MM.1S (cell line): ENCODE results near the gene PLCH2.

ENCODE experiments used
- DNase-seq: peaks from one replicate; pipeline ENCODE4 v3.0.0-alpha.2; 2015
- H2AFZ ChIP-seq: fragments of 300-600 bp; sonication (generic); 2 replicates; pipeline ENCODE4 v1.6.0; 2016; ENCODE audit warnings: antibody characterized with exemption, low read length
- H3F3A ChIP-seq: fragments of 300-600 bp; sonication (generic); 2 replicates; pipeline ENCODE4 v1.6.1; 2016; ENCODE audit warnings: mild to moderate bottlenecking, antibody characterized with exemption, low read length, moderate library complexity, mixed read lengths; ENCODE audit not compliant: insufficient read depth
- H3K27ac ChIP-seq: fragments of 300-600 bp; sonication (generic); 2 replicates; pipeline ENCODE4 v1.5.1; 2016; ENCODE audit warnings: mild to moderate bottlenecking, low read length
- H3K27me3 ChIP-seq: fragments of 300-600 bp; sonication (generic); replicated peaks from 2 replicates; pipeline ENCODE4 v1.6.0; 2016; ENCODE audit warnings: low read length; ENCODE audit not compliant: insufficient read depth
- H3K36me3 ChIP-seq: fragments of 300-600 bp; sonication (generic); replicated peaks from 2 replicates; pipeline ENCODE4 v1.6.1; 2016; ENCODE audit warnings: mild to moderate bottlenecking, low read length, mixed read lengths; ENCODE audit not compliant: insufficient read depth
- H3K4me1 ChIP-seq: fragments of 300-600 bp; sonication (generic); 2 replicates; pipeline ENCODE4 v1.6.1; 2016; ENCODE audit warnings: low read length, mixed read lengths
- H3K4me2 ChIP-seq: fragments of 300-600 bp; sonication (generic); 2 replicates; pipeline ENCODE4 v1.6.0; 2016; ENCODE audit warnings: low read depth, low read length
- H3K4me3 ChIP-seq: fragments of 300-600 bp; sonication (generic); 2 replicates; pipeline ENCODE4 v1.5.1; 2016; ENCODE audit warnings: low read length, mixed read lengths
- H3K79me2 ChIP-seq: fragments of 300-600 bp; sonication (generic); 2 replicates; pipeline ENCODE4 v1.6.1; 2016; ENCODE audit warnings: mixed run types, low read length, mixed read lengths
- H3K9ac ChIP-seq: fragments of 300-600 bp; sonication (generic); 2 replicates; pipeline ENCODE4 v1.6.1; 2016; ENCODE audit warnings: low read length, mixed read lengths
- H3K9me2 ChIP-seq: fragments of 300-600 bp; sonication (generic); replicated peaks from 2 replicates; pipeline ENCODE4 v1.6.1; 2016; ENCODE audit warnings: mild to moderate bottlenecking, low read length, mixed read lengths; ENCODE audit not compliant: insufficient read depth
- H3K9me3 ChIP-seq: fragments of 300-600 bp; sonication (generic); replicated peaks from 2 replicates; pipeline ENCODE4 v1.6.1; 2016; ENCODE audit warnings: mild to moderate bottlenecking, low read length, mixed read lengths; ENCODE audit not compliant: insufficient read depth
- H4K20me1 ChIP-seq: fragments of 300-600 bp; sonication (generic); 2 replicates; pipeline ENCODE4 v1.6.1; 2016; ENCODE audit warnings: mild to moderate bottlenecking, low read length, moderate library complexity, mixed read lengths; ENCODE audit not compliant: insufficient read depth
- CTCF ChIP-seq: fragments of 300-600 bp; sonication (generic); IDR thresholded peaks from 2 replicates; pipeline ENCODE4 v1.5.1; 2016; ENCODE audit warnings: antibody characterized with exemption, low read length, mixed read lengths
- EZH2 ChIP-seq: fragments of 300-600 bp; sonication (generic); optimal IDR thresholded peaks from 2 replicates; pipeline ENCODE3; 2017; ENCODE audit warnings: low read depth, mild to moderate bottlenecking, antibody characterized with exemption, low read length, mixed read lengths
- EZH2phosphoT487 ChIP-seq: fragments of 300-600 bp; sonication (generic); IDR thresholded peaks from 2 replicates; pipeline ENCODE4 v1.6.1; 2018; ENCODE audit warnings: antibody characterized with exemption, low read length

Gene PLCH2

GRCh38 chr1:2460996-2461751 is 14.9 kb upstream of the PLCH2 start:
- H3K4me1 ChIP-seq: no peaks in the 10 kb centered on the region
- no peak overlapping the region for H3K4me3 ChIP-seq
- no peaks in the 10 kb centered on the region for H4K20me1 ChIP-seq
- no peak overlapping the region for H2AFZ ChIP-seq
- H3K9me2 ChIP-seq: no peaks in the 10 kb centered on the region
- H3K27ac ChIP-seq: no peak overlapping the region
- H3K36me3 ChIP-seq: no peaks in the 10 kb centered on the region
- no peak overlapping the region for H3K4me2 ChIP-seq
- no peak overlapping the region for H3K9ac ChIP-seq
- no peaks in the 10 kb centered on the region for H3K9me3 ChIP-seq
- no peaks in the 10 kb centered on the region for H3K79me2 ChIP-seq
- TF ChIP-seq CTCF (no peak), EZH2 (no peak), EZH2phosphoT487 (no peak)
- DNase-seq: no peak
- no peaks in the 10 kb centered on the region for H3F3A ChIP-seq
- H3K27me3 ChIP-seq: peaks cover 86% of the 10 kb centered on the region

- H3K27me3 ChIP-seq: peaks cover 78% of the 10 kb centered on the region
- TF ChIP-seq EZH2 (no peak), EZH2phosphoT487 (no peak), CTCF (no peak)
- H3K9me2 ChIP-seq: no peaks in the 10 kb centered on the region
- no peaks in the 10 kb centered on the region for H3K9me3 ChIP-seq
- no peak overlapping the region for H3K4me3 ChIP-seq
- H3K9ac ChIP-seq: no peak overlapping the region
- no peak overlapping the region for H3K4me2 ChIP-seq
- no peaks in the 10 kb centered on the region for H3K4me1 ChIP-seq
- H3K27ac ChIP-seq: no peak overlapping the region
- no peak for DNase-seq
- no peaks in the 10 kb centered on the region for H3K36me3 ChIP-seq
- H4K20me1 ChIP-seq: no peaks in the 10 kb centered on the region
- no peaks in the 10 kb centered on the region for H3F3A ChIP-seq
- no peaks in the 10 kb centered on the region for H3K79me2 ChIP-seq
- H2AFZ ChIP-seq: no peak overlapping the region
Observed at GRCh38 chr1:2462819-2463218, 13.3 kb upstream of the PLCH2 start.

GRCh38 chr1:2463396-2463795 is 12.7 kb upstream of the PLCH2 start:
- Histone ChIP-seq H3K9me2 (no peaks in the 10 kb centered on the region), H2AFZ (no peak overlapping the region), H3K9ac (no peak overlapping the region), H3K9me3 (no peaks in the 10 kb centered on the region), H3K4me3 (no peak overlapping the region), H3K27ac (no peak overlapping the region), H3K36me3 (no peaks in the 10 kb centered on the region), H3K4me1 (no peaks in the 10 kb centered on the region), H3K27me3 (peaks cover 76% of the 10 kb centered on the region), H3F3A (no peaks in the 10 kb centered on the region), H3K4me2 (no peak overlapping the region), H4K20me1 (no peaks in the 10 kb centered on the region), H3K79me2 (no peaks in the 10 kb centered on the region)
- no peak for TF ChIP-seq CTCF
- no peak for TF ChIP-seq EZH2phosphoT487
- TF ChIP-seq EZH2: no peak
- DNase-seq: no peak
